NCI-H748 (cell line): ENCODE measurements around the gene CHGA.

Experiments
- DNase-seq: peaks from one replicate; lab custom pipeline; 2025; ENCODE audit not compliant: unreplicated experiment; lab: John Stamatoyannopoulos, UW

CHGA gene

DNA sequence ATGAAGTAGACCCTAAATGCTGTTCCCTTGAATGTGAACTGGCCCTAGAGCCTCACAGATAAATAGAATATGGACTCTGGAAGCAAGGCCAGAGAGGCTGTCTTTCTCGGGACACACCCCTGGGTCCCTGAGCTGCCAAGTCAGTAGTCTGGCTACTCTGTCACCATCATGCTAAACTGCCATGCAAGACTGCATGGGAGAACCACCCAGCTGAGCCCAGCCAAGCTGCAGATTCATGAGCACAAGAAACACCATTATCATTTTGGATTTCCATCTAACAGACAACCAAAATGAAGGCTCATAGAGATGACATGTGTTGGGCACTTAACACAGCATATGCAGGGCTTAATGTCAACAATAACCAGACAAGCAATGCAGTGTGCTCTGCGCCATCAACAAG lies 53.3 kb downstream of the CHGA start:
- no peak for DNase-seq

DNA sequence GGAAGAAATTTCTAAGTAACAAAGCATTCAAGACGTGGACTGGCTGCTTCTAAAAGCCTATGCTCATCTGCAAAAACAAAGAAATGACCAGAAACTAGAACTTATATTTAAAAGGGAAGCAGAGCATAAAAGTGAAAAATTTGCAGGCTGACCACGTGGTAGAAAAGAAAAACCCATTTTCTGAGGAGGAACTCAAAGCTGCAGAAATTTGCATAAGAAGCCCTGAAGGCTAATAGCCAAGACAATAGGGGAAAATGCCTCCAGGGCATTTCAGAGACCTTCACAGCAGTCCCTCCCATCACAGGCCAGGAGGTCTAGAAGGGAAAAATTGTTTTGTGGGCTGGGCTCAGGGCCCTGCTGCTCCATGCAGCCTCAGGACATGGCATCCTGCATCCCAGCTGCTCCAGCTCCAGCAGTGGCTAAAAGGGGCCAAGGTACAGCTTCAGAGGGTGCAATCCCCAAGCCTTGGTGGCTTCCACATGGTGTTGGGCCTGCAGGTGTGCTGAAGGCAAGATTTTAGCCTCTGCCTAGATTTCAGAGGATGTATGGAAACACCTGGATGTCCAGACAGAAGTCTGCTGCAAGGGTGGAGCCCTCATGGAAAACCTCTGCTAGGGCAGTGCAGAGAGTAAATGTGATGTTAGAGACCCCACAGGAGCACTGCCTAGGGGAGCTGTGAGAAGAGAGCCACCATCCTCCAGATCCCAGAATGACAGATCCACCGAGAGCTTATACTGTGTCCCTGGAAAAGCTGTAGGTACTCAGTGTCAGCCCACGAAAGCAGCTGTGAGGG lies 55.5 kb downstream of the CHGA start:
- DNase-seq: no peak

DNA sequence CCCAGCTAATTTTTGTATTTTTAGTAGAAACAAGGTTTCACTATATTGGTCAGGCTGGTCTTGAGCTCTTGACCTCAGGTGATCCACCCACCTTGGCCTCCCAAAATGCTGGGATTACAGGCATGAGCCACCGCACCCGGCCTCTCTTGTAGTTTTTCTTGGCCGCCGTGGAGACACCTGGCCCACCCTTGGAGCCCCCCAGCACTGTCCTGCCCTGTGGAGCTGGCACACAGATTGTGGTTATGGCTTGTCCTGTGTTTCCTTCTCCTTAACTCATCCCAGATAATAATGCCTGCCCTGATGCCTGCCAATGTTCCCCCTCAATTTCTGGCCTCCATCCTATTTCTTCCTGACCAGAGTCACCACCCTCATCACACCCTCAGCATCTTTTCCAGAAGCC lies 57.9 kb downstream of the CHGA start:
- no peak for DNase-seq

DNA sequence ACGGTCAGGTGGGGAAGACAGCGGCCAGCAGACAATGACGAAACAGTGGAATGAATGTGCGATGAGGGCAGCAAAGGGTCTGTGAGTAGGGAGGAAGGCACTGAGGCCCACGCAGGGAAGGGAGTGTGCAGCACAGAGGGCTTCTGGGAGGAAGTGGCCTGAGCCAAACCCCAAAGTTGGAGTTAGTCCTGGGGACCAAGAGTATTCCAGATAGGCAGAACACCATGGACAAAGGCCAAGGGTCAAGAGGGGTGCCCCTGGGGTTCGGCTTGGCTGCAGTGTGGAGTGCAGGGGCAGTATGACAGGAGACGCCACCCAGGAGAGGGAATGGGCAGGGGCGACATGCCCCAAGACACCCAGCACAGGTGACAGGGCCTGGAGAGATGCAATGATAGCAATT lies 58.8 kb downstream of the CHGA start:
- DNase-seq: no peak

DNA sequence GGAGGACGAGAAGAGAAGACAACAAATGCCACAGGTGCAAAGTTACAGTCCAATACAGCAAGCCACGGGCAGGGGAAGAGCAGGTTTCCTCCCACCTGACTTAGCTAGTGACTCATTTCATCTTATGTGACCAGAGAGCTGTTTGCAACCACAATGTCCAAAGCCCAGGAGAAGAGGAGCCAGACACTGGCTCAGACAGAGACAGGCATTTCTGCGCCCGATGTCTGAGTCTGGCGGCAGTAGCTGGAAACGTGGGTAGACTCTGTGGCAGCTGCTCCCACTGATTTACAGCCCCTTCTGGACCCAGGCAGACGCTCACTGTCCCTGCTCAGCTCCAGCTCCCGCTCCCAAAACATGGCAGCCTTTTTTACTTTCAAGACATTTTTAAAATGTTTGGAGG lies 60.0 kb downstream of the CHGA start:
- DNase-seq: no peak

DNA sequence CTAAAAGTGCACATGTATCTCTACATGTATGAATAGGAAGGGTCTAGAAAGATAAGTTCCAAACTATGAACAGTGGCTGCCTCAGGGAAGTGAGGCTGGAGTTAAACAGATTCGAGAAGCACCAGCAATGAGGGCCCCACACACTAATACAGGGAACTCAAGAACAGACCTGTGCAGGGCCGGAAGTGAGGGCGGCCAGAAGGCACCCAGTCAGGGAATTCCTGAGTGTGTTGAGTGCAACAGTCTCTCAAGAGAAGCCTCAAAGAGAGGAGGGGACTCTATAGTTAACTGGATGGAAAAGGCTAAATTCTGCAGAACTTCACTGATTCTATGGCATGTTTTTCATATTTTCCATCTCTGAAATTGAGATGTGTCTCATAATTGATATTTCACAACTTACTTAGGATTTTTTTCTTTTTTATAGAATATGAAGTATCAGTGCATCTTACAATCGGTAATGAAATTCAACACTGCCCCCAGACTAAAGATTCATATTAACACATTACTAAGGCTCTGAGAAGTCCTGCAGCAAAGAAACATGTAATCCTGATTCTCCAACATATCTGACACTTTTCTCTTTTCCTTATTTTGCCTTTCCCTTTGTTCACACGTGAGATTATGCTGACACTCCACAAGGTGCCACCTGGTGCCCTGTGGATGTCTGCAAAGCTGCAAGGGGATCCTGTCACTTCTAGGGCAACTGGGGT lies 61.3 kb downstream of the CHGA start:
- no peak for DNase-seq
